ENCODE results near the gene BRWD1.

DNA sequence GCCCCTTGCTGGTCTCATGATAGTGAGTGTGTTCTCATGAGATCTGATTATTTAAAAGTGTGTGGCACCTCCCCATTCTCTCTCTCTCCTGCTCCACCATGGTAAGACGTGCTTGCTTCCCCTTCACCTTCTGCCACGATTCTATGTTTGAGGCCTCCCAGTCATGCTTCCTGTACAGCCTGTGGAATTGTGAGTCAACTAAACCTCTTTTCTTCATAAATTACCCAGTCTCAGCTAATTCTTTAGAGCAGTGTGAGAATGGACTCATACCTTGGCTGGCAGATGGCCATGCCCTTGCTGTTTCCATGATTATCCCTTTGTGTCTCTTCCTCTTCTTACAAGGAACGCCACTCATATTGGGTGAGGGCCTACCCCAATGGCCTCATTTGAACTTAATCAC, 170.5 kb downstream of the BRWD1 start:
- TF ChIP-seq CTCF (IDR thresholded peaks at IDR 0.05) = no peak
- TF ChIP-seq POLR2A (IDR thresholded peaks at IDR 0.05) = no peak

Measured in vagina (tissue), 2 donors.